Urinary bladder (tissue), 4 donors: Measurements from ENCODE around the gene DRAM1. TPM values are rescaled to one million over a fixed set of nuclear protein-coding genes. Genes with fewer than 3 reads are reported as not detected.

Experiments used
- DNase-seq: peaks from one replicate; pipeline ENCODE4 v3.0.0-alpha.2; 2015; ENCODE audit errors: extremely low spot score
- H3K27ac ChIP-seq: one replicate; pipeline ENCODE4 v1.5.1; 2013; ENCODE audit warnings: low read depth, mild to moderate bottlenecking, moderate library complexity
- H3K36me3 ChIP-seq: one replicate; pipeline ENCODE4 v1.6.1; 2013; ENCODE audit warnings: mild to moderate bottlenecking, moderate library complexity; ENCODE audit not compliant: insufficient read depth
- H3K4me1 ChIP-seq: one replicate; pipeline ENCODE4 v1.6.1; 2013; ENCODE audit warnings: mild to moderate bottlenecking, moderate library complexity; ENCODE audit not compliant: insufficient read depth
- H3K4me3 ChIP-seq: one replicate; pipeline ENCODE4 v1.5.1; 2013; ENCODE audit warnings: low read depth, low read length
- WGBS: extraction: QIAGEN DNeasy Blood & Tissue Kit; methylation state at CpG from one replicate; pipeline ENCODE4 v1.1.7; 2013; 5-methylcytosine and 5-hydroxymethylcytosine counted together
- polyA plus RNA-seq: library from polyadenylated mRNA; stranded (reverse); fragments of 200-250 nt; gene quantifications from one replicate; pipeline ENCODE4 v1.2.3, GENCODE V29; 2013
- total RNA-seq: library from RNA; depleted of rRNA; stranded (reverse); fragments of >200 nt; gene quantifications from one replicate; pipeline ENCODE4 v1.2.3, GENCODE V29; 2014
- donor health status: healthy with polysubstance abuse.
- donor health status: healthy.

The DRAM1 gene
- total and polyA plus RNA-seq, 2 donors = 14.0 to 19.4 TPM

GRCh38 chr12:101947316-101947715 is 69.9 kb downstream of the DRAM1 start:
- 92% methylated on average over 1 of the region's 1 CpG for WGBS
- no peaks in the 10 kb centered on the region for H3K4me1 ChIP-seq

GRCh38 chr12:101948365-101948764 is 71.0 kb downstream of the DRAM1 start:
- Histone ChIP-seq H3K27ac (no peak overlapping the region), H3K4me3 (no peak overlapping the region), H3K4me1 (no peaks in the 10 kb centered on the region), H3K36me3 (no peaks in the 10 kb centered on the region)
- 84% methylated on average over 3 of the region's 3 CpGs for WGBS
- DNase-seq = no peak

More at GRCh38 chr12:101947316-101947715, 69.9 kb downstream of the DRAM1 start:
- H3K36me3 ChIP-seq = no peaks in the 10 kb centered on the region
- no peak overlapping the region for H3K27ac ChIP-seq
- DNase-seq = no peak
- no peak overlapping the region for H3K4me3 ChIP-seq

- Histone ChIP-seq H3K27ac (no peak overlapping the region), H3K4me3 (no peak overlapping the region), H3K36me3 (no peaks in the 10 kb centered on the region), H3K4me1 (no peaks in the 10 kb centered on the region)
- 86% methylated on average over 6 of the region's 6 CpGs for WGBS
- DNase-seq = no peak
Measured at GRCh38 chr12:101951002-101951670, 73.8 kb downstream of the DRAM1 start.

GRCh38 chr12:101954113-101954512 is 76.7 kb downstream of the DRAM1 start:
- WGBS = 95% methylated on average over 1 of the region's 1 CpG
- Histone ChIP-seq H3K4me3 (no peak overlapping the region), H3K36me3 (no peaks in the 10 kb centered on the region), H3K27ac (no peak overlapping the region), H3K4me1 (no peaks in the 10 kb centered on the region)
- no peak for DNase-seq

- no peaks in the 10 kb centered on the region for H3K36me3 ChIP-seq
Measured at GRCh38 chr12:101954676-101955075, 77.3 kb downstream of the DRAM1 start.

GRCh38 chr12:101957252-101957959 is 80.0 kb downstream of the DRAM1 start:
- Histone ChIP-seq H3K36me3 (no peaks in the 10 kb centered on the region), H3K4me3 (no peak overlapping the region), H3K27ac (no peak overlapping the region), H3K4me1 (no peaks in the 10 kb centered on the region)
- DNase-seq = no peak
- WGBS = 74% methylated on average over 9 of the region's 9 CpGs

More at GRCh38 chr12:101954676-101955075, 77.3 kb downstream of the DRAM1 start:
- 89% methylated on average over 1 of the region's 1 CpG for WGBS
- DNase-seq = no peak
- no peak overlapping the region for H3K27ac ChIP-seq
- H3K4me1 ChIP-seq = no peaks in the 10 kb centered on the region
- H3K4me3 ChIP-seq = no peak overlapping the region

- 95% methylated on average over 2 of the region's 2 CpGs for WGBS
- Histone ChIP-seq H3K4me3 (no peak overlapping the region), H3K4me1 (no peaks in the 10 kb centered on the region), H3K27ac (no peak overlapping the region), H3K36me3 (no peaks in the 10 kb centered on the region)
- no peak for DNase-seq
Measured at GRCh38 chr12:101959607-101960006, 82.2 kb downstream of the DRAM1 start.

GRCh38 chr12:101962486-101962885 is 85.1 kb downstream of the DRAM1 start:
- Histone ChIP-seq H3K4me3 (no peak overlapping the region), H3K27ac (no peak overlapping the region), H3K36me3 (no peaks in the 10 kb centered on the region), H3K4me1 (no peaks in the 10 kb centered on the region)
- no peak for DNase-seq
- WGBS = 62% methylated on average over 1 of the region's 1 CpG

GRCh38 chr12:101963697-101964096 is 86.3 kb downstream of the DRAM1 start:
- DNase-seq = no peak
- 14% methylated on average over 1 of the region's 1 CpG for WGBS
- Histone ChIP-seq H3K4me1 (no peaks in the 10 kb centered on the region), H3K27ac (no peak overlapping the region), H3K36me3 (no peaks in the 10 kb centered on the region), H3K4me3 (no peak overlapping the region)

- Histone ChIP-seq H3K4me3 (no peak overlapping the region), H3K27ac (no peak overlapping the region), H3K4me1 (no peaks in the 10 kb centered on the region), H3K36me3 (no peaks in the 10 kb centered on the region)
- DNase-seq = no peak
- WGBS = 85% methylated on average over 1 of the region's 1 CpG
Measured at GRCh38 chr12:101966496-101966895, 89.1 kb downstream of the DRAM1 start.

GRCh38 chr12:101967506-101967905 is 90.1 kb downstream of the DRAM1 start:
- Histone ChIP-seq H3K27ac (no peak overlapping the region), H3K36me3 (no peaks in the 10 kb centered on the region), H3K4me1 (no peaks in the 10 kb centered on the region), H3K4me3 (no peak overlapping the region)
- WGBS = 64% methylated on average over 4 of the region's 4 CpGs
- DNase-seq = no peak

GRCh38 chr12:101968770-101969169 is 91.4 kb downstream of the DRAM1 start:
- no peak for DNase-seq
- H3K36me3 ChIP-seq = no peaks in the 10 kb centered on the region
- no peak overlapping the region for H3K27ac ChIP-seq
- H3K4me1 ChIP-seq = no peaks in the 10 kb centered on the region
- WGBS = 78% methylated on average over 1 of the region's 1 CpG
- no peak overlapping the region for H3K4me3 ChIP-seq
